Fibroblast of lung (primary cell): ENCODE data around the gene CCDC175. TPM values are rescaled to one million over a fixed set of nuclear protein-coding genes. Genes with fewer than 3 reads are reported as not detected.

Source experiments
- DNase-seq, 2 donors: peaks; one replicate each; pipeline versions ENCODE4 v3.0.0 to v3.0.0-alpha.2; 2010; ENCODE audit warnings: low read depth in 2 of 2
- H2AFZ ChIP-seq: 2 replicates; pipeline ENCODE4 v1.5.1; 2012; ENCODE audit warnings: low read length, control low read depth, inconsistent platforms
- H3K27ac ChIP-seq: 2 replicates; pipeline ENCODE4 v1.5.1; 2011; ENCODE audit warnings: low read length, control low read depth; ENCODE audit not compliant: insufficient read depth
- H3K27me3 ChIP-seq: 2 replicates; pipeline ENCODE4 v1.5.1; 2011; ENCODE audit warnings: mild to moderate bottlenecking, low read length; ENCODE audit not compliant: control insufficient read depth, insufficient read depth
- H3K36me3 ChIP-seq: 2 replicates; pipeline ENCODE4 v1.5.1; 2011; ENCODE audit warnings: low read length; ENCODE audit not compliant: control insufficient read depth, insufficient read depth
- H3K4me1 ChIP-seq: 2 replicates; pipeline ENCODE4 v1.5.1; 2011; ENCODE audit warnings: low read length; ENCODE audit not compliant: control insufficient read depth, insufficient read depth; ENCODE audit errors: extremely low read depth
- H3K4me2 ChIP-seq: 2 replicates; pipeline ENCODE4 v1.5.1; 2011; ENCODE audit warnings: low read length, control low read depth; ENCODE audit not compliant: insufficient read depth; ENCODE audit errors: extremely low read depth
- H3K4me3 ChIP-seq, 4 experiments: fragments of 200-600 bp in 1 of 4; sonication (generic) in 1 of 4; replicated peaks in 1 of 4; 2 replicates each; pipeline ENCODE4 v1.5.1; 2011 to 2016; ENCODE audit warnings: low read length in 4 of 4, low read depth in 3 of 4, mild to moderate bottlenecking in 3 of 4, control low read depth in 2 of 4, inconsistent platforms in 1 of 4, mixed read lengths in 1 of 4; ENCODE audit not compliant: insufficient read depth in 1 of 4; ENCODE audit errors: control extremely low read depth in 1 of 4
- H3K79me2 ChIP-seq: 2 replicates; pipeline ENCODE4 v1.5.1; 2012; ENCODE audit warnings: mild to moderate bottlenecking, low read length, inconsistent platforms; ENCODE audit not compliant: control insufficient read depth, insufficient read depth
- H3K9ac ChIP-seq: 2 replicates; pipeline ENCODE4 v1.5.1; 2011; ENCODE audit warnings: mild to moderate bottlenecking, low read length, control low read depth; ENCODE audit not compliant: insufficient read depth
- H3K9me3 ChIP-seq: 2 replicates; pipeline ENCODE4 v1.5.1; 2012; ENCODE audit warnings: low read depth, low read length; ENCODE audit not compliant: control insufficient read depth, insufficient read depth
- H4K20me1 ChIP-seq: 2 replicates; pipeline ENCODE4 v1.5.1; 2011; ENCODE audit warnings: low read length; ENCODE audit not compliant: control insufficient read depth, insufficient read depth; ENCODE audit errors: extremely low read depth
- CTCF ChIP-seq, 2 donors: IDR thresholded peaks in 1 of 2; conservative IDR thresholded peaks in 1 of 2; 1 replicate in 1 of 2; 2 replicates in 1 of 2; pipeline ENCODE4 v1.5.1; 2011 to 2012; ENCODE audit warnings: low read length in 2 of 2, control low read depth in 1 of 2, inconsistent platforms in 1 of 2, low read depth in 1 of 2, mild to moderate bottlenecking in 1 of 2
- EZH2 ChIP-seq: IDR thresholded peaks from 2 replicates; pipeline ENCODE4 v1.5.1; 2012; ENCODE audit warnings: low read length, control low read depth, mild to moderate bottlenecking; ENCODE audit errors: missing control alignments
- polyA plus RNA-seq, 2 donors: library from polyadenylated mRNA; depleted of rRNA in 1 of 2; stranded (reverse) in 1 of 2; unstranded in 1 of 2; fragments of >200 nt; gene quantifications; 2 replicates each; pipeline ENCODE4 v1.2.1, GENCODE V29; 2011 to 2012; ENCODE audit warnings: missing spikeins in 1 of 2
- total RNA-seq: library from RNA; depleted of rRNA; stranded (reverse); fragments of >200 nt; gene quantifications from 2 replicates; pipeline ENCODE4 v1.2.1, GENCODE V29; 2014

Gene CCDC175
- total and polyA plus RNA-seq, 2 donors (not counting 1 experiment from before 2014, with no cell fraction given): not detected

- Histone ChIP-seq H3K4me1 (no peaks in the 10 kb centered on the region), H3K9ac (no peak overlapping the region), H3K4me3 (no peak overlapping the region), H3K27ac (no peak overlapping the region), H2AFZ (no peak overlapping the region), H3K79me2 (no peaks in the 10 kb centered on the region), H4K20me1 (no peaks in the 10 kb centered on the region), H3K9me3 (no peaks in the 10 kb centered on the region), H3K4me2 (no peak overlapping the region), H3K27me3 (no peaks in the 10 kb centered on the region), H3K36me3 (no peaks in the 10 kb centered on the region)
- TF ChIP-seq EZH2 (no peak), CTCF (conservative IDR thresholded peaks at IDR 0.05 in 1 of 2, IDR thresholded peaks at IDR 0.05 in 1 of 2; ENCODE audit: low read depth in 1 of 2, low read length in 2 of 2) (no peak)
- DNase-seq: no peak
Observed at GRCh38 chr14:59547310-59547709, 29.3 kb downstream of the CCDC175 start.

- H3K36me3 ChIP-seq: no peaks in the 10 kb centered on the region
- no peaks in the 10 kb centered on the region for H3K9me3 ChIP-seq
- no peak overlapping the region for H3K27ac ChIP-seq
- no peaks in the 10 kb centered on the region for H4K20me1 ChIP-seq
- no peak overlapping the region for H3K9ac ChIP-seq
- no peak overlapping the region for H3K4me2 ChIP-seq
- H3K4me3 ChIP-seq: no peak overlapping the region
- H3K27me3 ChIP-seq: no peaks in the 10 kb centered on the region
- DNase-seq: no peak
- TF ChIP-seq CTCF (conservative IDR thresholded peaks at IDR 0.05 in 1 of 2, IDR thresholded peaks at IDR 0.05 in 1 of 2; ENCODE audit: low read depth in 1 of 2, low read length in 2 of 2): no peak
- no peak for TF ChIP-seq EZH2
- no peaks in the 10 kb centered on the region for H3K79me2 ChIP-seq
- no peak overlapping the region for H2AFZ ChIP-seq
- H3K4me1 ChIP-seq: no peaks in the 10 kb centered on the region
Observed at GRCh38 chr14:59543873-59544272, 32.7 kb downstream of the CCDC175 start.

DNA sequence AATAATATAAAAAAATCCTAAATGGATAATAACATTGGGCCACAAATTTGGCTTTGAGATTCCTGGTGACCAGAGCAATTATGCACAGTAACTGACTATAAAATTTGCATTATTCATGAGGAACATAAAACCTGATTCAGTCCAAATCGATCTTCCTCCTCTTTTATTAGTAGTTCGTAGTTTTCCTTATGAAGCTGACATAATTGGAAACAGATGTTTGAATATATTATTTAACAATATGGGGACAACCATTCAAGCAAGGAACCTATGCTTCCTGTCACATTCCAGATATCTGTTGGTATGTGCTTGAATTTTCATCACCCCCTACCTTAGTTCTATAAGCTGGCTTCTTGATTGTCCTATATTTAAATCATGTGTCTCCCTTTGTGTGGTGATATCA lies 34.9 kb downstream of the CCDC175 start:
- H3K36me3 ChIP-seq: no peaks in the 10 kb centered on the region
- no peaks in the 10 kb centered on the region for H3K4me1 ChIP-seq
- no peak overlapping the region for H2AFZ ChIP-seq
- no peaks in the 10 kb centered on the region for H3K27me3 ChIP-seq
- H3K9me3 ChIP-seq: no peaks in the 10 kb centered on the region
- no peak overlapping the region for H3K27ac ChIP-seq
- TF ChIP-seq CTCF (conservative IDR thresholded peaks at IDR 0.05 in 1 of 2, IDR thresholded peaks at IDR 0.05 in 1 of 2; ENCODE audit: low read depth in 1 of 2, low read length in 2 of 2) (no peak), EZH2 (no peak)
- H3K9ac ChIP-seq: no peak overlapping the region
- H4K20me1 ChIP-seq: no peaks in the 10 kb centered on the region
- H3K4me2 ChIP-seq: no peak overlapping the region
- DNase-seq: no peak
- no peak overlapping the region for H3K4me3 ChIP-seq
- H3K79me2 ChIP-seq: no peaks in the 10 kb centered on the region
